ENCODE data around the gene OVOL2.

OVOL2 gene

DNA sequence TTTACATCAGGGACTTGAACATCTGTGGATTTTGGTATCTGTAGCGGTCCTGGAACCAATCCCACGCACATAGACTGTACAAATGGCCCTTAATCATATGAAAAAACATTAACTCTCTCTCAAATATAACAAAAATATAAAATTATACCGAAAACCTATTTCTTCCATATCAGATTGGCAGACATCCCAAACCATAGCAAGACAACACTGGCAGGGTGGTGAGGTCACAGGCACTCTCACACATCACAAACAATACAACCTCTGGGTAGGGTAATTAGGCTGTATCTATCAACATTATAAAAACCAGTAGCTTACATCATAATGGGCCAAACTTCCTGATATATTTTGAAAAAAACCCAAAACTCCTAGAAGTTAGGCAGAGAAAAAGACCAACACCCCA lies 40.9 kb downstream of the OVOL2 start:
- TF ChIP-seq, protein P1, sequence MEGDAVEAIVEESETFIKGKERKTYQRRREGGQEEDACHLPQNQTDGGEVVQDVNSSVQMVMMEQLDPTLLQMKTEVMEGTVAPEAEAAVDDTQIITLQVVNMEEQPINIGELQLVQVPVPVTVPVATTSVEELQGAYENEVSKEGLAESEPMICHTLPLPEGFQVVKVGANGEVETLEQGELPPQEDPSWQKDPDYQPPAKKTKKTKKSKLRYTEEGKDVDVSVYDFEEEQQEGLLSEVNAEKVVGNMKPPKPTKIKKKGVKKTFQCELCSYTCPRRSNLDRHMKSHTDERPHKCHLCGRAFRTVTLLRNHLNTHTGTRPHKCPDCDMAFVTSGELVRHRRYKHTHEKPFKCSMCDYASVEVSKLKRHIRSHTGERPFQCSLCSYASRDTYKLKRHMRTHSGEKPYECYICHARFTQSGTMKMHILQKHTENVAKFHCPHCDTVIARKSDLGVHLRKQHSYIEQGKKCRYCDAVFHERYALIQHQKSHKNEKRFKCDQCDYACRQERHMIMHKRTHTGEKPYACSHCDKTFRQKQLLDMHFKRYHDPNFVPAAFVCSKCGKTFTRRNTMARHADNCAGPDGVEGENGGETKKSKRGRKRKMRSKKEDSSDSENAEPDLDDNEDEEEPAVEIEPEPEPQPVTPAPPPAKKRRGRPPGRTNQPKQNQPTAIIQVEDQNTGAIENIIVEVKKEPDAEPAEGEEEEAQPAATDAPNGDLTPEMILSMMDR (conservative IDR thresholded peaks at IDR 0.05; ENCODE audit: low read depth, low read length) = no peak
- Histone ChIP-seq H4K20me1 (ENCODE audit: insufficient read depth) (no peaks in the 10 kb centered on the region), H3K27ac (no peak overlapping the region), H3K79me2 (ENCODE audit: insufficient read depth, low read depth) (no peaks in the 10 kb centered on the region), H3K4me2 (no peak overlapping the region), H3K27me3 (ENCODE audit: insufficient read depth, low read depth) (no peaks in the 10 kb centered on the region), H3K4me3 (IDR thresholded peaks at IDR 0.05; ENCODE audit: insufficient read depth, low read depth, low read length) (no peak overlapping the region), H3K36me3 (ENCODE audit: insufficient read depth) (no peaks in the 10 kb centered on the region), H3K4me1 (ENCODE audit: low read depth, poor library complexity, severe bottlenecking) (no peaks in the 10 kb centered on the region), H2AFZ (ENCODE audit: low read depth) (no peak overlapping the region), H3K9ac (no peak overlapping the region)

DNA sequence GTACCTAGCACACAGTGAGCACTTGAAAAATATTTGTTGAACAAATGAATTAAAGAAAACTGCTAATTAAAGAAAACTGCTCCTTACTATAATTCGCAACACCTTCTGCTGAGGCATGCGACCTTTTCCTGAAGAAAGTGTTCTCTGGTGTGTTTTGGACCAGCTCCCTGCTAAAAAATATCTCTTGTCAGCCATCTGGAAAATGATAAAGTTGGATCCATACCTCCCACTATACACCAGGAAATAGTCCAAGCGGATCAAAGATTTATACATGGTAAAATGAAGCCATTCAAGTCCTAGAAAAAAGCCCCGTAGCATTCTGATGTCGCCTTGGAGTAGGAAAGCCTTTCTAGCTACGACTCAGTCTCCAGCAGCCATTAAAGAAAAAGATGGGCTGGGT lies 43.3 kb downstream of the OVOL2 start:
- TF ChIP-seq, protein P1 (conservative IDR thresholded peaks at IDR 0.05; ENCODE audit: low read depth, low read length) = no peak

DNA sequence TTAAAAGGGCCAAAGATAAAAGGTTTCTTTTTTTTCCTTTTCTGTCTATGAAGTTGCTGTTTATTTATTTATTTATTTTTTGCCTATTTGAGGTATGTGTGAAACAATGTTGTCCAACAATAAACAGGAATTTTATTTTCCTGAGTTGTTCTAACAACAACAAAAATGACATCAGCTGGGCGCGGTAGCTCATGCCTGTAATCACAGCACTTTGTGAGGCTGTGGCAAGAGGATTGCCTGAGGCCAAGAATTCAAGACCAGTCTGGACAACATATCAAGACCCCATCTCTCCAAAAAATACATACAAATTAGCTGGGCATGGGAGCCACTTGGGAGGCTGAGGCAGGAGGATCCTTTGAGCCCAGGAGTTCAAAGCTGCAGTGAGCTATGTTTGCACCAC lies 44.8 kb downstream of the OVOL2 start:
- Histone ChIP-seq H3K4me2 (no peak overlapping the region), H2AFZ (ENCODE audit: low read depth) (no peak overlapping the region), H3K27me3 (ENCODE audit: insufficient read depth, low read depth) (no peaks in the 10 kb centered on the region), H3K27ac (no peak overlapping the region), H3K4me1 (ENCODE audit: low read depth, poor library complexity, severe bottlenecking) (no peaks in the 10 kb centered on the region), H4K20me1 (ENCODE audit: insufficient read depth) (no peaks in the 10 kb centered on the region), H3K4me3 (IDR thresholded peaks at IDR 0.05; ENCODE audit: insufficient read depth, low read depth, low read length) (no peak overlapping the region), H3K36me3 (ENCODE audit: insufficient read depth) (no peaks in the 10 kb centered on the region), H3K79me2 (ENCODE audit: insufficient read depth, low read depth) (no peaks in the 10 kb centered on the region), H3K9ac (no peak overlapping the region)
- TF ChIP-seq, protein P1 (conservative IDR thresholded peaks at IDR 0.05; ENCODE audit: low read depth, low read length) = no peak

More for the DNA sequence above, 43.3 kb downstream of the OVOL2 start:
- Histone ChIP-seq H3K4me3 (IDR thresholded peaks at IDR 0.05; ENCODE audit: insufficient read depth, low read depth, low read length) (no peak overlapping the region), H3K79me2 (ENCODE audit: insufficient read depth, low read depth) (no peaks in the 10 kb centered on the region), H3K4me2 (no peak overlapping the region), H3K36me3 (ENCODE audit: insufficient read depth) (no peaks in the 10 kb centered on the region), H3K9ac (no peak overlapping the region), H3K27me3 (ENCODE audit: insufficient read depth, low read depth) (no peaks in the 10 kb centered on the region), H2AFZ (ENCODE audit: low read depth) (no peak overlapping the region), H3K27ac (no peak overlapping the region), H3K4me1 (ENCODE audit: low read depth, poor library complexity, severe bottlenecking) (no peaks in the 10 kb centered on the region), H4K20me1 (ENCODE audit: insufficient read depth) (no peaks in the 10 kb centered on the region)

DNA sequence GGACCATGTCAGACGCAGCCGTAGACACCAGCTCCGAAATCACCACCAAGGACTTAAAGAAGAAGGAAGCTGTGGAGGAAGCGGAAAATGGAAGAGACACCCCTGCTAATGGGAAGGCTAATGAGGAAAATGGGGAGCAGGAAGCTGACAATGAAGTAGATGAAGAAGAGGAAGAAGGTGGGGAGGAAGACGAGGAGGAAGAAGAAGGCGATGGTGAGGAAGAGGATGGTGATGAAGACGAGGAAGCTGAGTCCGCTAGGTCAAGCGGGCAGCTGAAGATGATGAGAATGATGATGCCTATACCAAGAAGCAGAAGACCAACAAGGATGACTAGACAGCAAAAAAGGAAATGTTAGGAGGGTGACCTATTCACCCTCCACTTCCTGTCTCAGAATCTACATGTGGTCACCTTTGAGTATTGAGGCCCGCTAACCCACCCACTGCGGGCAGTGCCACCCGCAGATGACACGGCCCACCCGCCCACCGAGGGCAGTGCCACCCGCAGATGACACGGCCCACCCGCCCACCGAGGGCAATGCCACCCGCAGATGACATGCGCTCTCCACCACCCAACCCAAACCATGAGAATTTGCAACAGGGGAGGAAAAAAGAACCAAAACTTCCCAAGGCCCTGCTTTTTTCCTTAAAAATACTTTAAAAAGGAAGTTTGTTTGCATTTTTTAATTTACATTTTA lies 45.6 kb downstream of the OVOL2 start:
- Histone ChIP-seq H2AFZ (ENCODE audit: low read depth) (no peak overlapping the region), H3K4me2 (no peak overlapping the region), H3K9ac (no peak overlapping the region), H3K79me2 (ENCODE audit: insufficient read depth, low read depth) (no peaks in the 10 kb centered on the region), H3K27me3 (ENCODE audit: insufficient read depth, low read depth) (no peaks in the 10 kb centered on the region), H3K4me3 (IDR thresholded peaks at IDR 0.05; ENCODE audit: insufficient read depth, low read depth, low read length) (no peak overlapping the region), H3K27ac (no peak overlapping the region), H4K20me1 (ENCODE audit: insufficient read depth) (no peaks in the 10 kb centered on the region), H3K36me3 (ENCODE audit: insufficient read depth) (no peaks in the 10 kb centered on the region), H3K4me1 (ENCODE audit: low read depth, poor library complexity, severe bottlenecking) (no peaks in the 10 kb centered on the region)
- TF ChIP-seq, protein P1 (conservative IDR thresholded peaks at IDR 0.05; ENCODE audit: low read depth, low read length) = no peak
